H1 (cell line): ENCODE data around the gene DICER1. TPM values are rescaled to one million over a fixed set of nuclear protein-coding genes. Genes with fewer than 3 reads are reported as not detected.

Experiments used
- CTCF ChIA-PET: fragments of 300-600 bp; sonication (Branson Sonifier 250); formaldehyde crosslinking; loops from one replicate; lab custom pipeline; 2021; ENCODE audit not compliant: partially characterized antibody; lab: Charles Lee
- POLR2A ChIA-PET: fragments of 300-600 bp; sonication (Branson Sonifier 250); formaldehyde crosslinking; loops from one replicate; lab custom pipeline; 2021; ENCODE audit warnings: inconsistent platforms; ENCODE audit not compliant: partially characterized antibody; lab: Charles Lee
- DNase-seq, 2 experiments: peaks; one replicate each; pipeline versions ENCODE4 v3.0.0 to v3.0.0-alpha.2; 2010 to 2022; ENCODE audit warnings: low spot score in 2 of 2, low read depth in 1 of 2, mixed read lengths in 1 of 2
- FAIRE-seq: peaks from 2 replicates; lab custom pipeline; 2011; peaks lifted over from hg19 to GRCh38; lab: Jason Lieb, UNC
- H2AFZ ChIP-seq: 2 replicates; pipeline ENCODE4 v1.8.1; 2012; ENCODE audit warnings: low read length, inconsistent platforms
- H2AK5ac ChIP-seq: 2 replicates; pipeline ENCODE4 v1.6.1; 2013; ENCODE audit warnings: low read depth, low read length
- H2BK120ac ChIP-seq: replicated peaks from 2 replicates; pipeline ENCODE3; 2013; ENCODE audit warnings: low read depth, low read length, inconsistent platforms
- H2BK12ac ChIP-seq: 2 replicates; pipeline ENCODE4 v1.6.1; 2013; ENCODE audit warnings: low read depth, low read length
- H2BK15ac ChIP-seq: 2 replicates; pipeline ENCODE4 v1.6.1; 2013; ENCODE audit warnings: low read length
- H2BK20ac ChIP-seq: 2 replicates; pipeline ENCODE4 v1.6.1; 2013; ENCODE audit warnings: low read length
- H2BK5ac ChIP-seq: 2 replicates; pipeline ENCODE4 v1.6.1; 2013; ENCODE audit warnings: low read depth, low read length
- H3K14ac ChIP-seq: 2 replicates; pipeline ENCODE4 v1.6.1; 2013; ENCODE audit warnings: inconsistent platforms; ENCODE audit not compliant: insufficient read length
- H3K18ac ChIP-seq: 2 replicates; pipeline ENCODE4 v1.6.1; 2013; ENCODE audit warnings: low read length; ENCODE audit errors: extremely low read depth
- H3K23ac ChIP-seq: 2 replicates; pipeline ENCODE4 v1.6.1; 2013; ENCODE audit warnings: inconsistent platforms; ENCODE audit not compliant: insufficient read length
- H3K23me2 ChIP-seq: 2 replicates; pipeline ENCODE4 v1.6.1; 2013; ENCODE audit warnings: low read depth, low read length
- H3K27ac ChIP-seq: 2 replicates; pipeline ENCODE4 v1.6.1; 2011; ENCODE audit warnings: low read depth, low read length, inconsistent platforms
- H3K27me3 ChIP-seq, 4 experiments: replicated peaks in 1 of 4; 1 replicate in 1 of 4; 2 replicates in 3 of 4; pipeline versions ENCODE4 v1.6.1 to v1.8.1; 2011 to 2013; ENCODE audit warnings: low read length in 3 of 4, mild to moderate bottlenecking in 3 of 4, inconsistent platforms in 2 of 4, mixed read lengths in 2 of 4, moderate library complexity in 1 of 4; ENCODE audit not compliant: control insufficient read depth in 3 of 4, insufficient read depth in 3 of 4; ENCODE audit errors: extremely low read depth in 1 of 4
- H3K36me3 ChIP-seq, 4 experiments: 2 replicates each; pipeline versions ENCODE4 v1.6.1 to v1.8.1; 2011 to 2013; ENCODE audit warnings: mild to moderate bottlenecking in 4 of 4, low read length in 3 of 4, moderate library complexity in 2 of 4, control low read depth in 1 of 4, inconsistent platforms in 1 of 4; ENCODE audit not compliant: insufficient read depth in 4 of 4, control insufficient read depth in 2 of 4
- H3K4ac ChIP-seq: replicated peaks from 2 replicates; pipeline ENCODE3; 2013; ENCODE audit warnings: low read length, low read depth, mixed read lengths, inconsistent platforms; ENCODE audit not compliant: insufficient read length
- H3K4me1 ChIP-seq, 4 experiments: replicated peaks in 1 of 4; 1 replicate in 1 of 4; 2 replicates in 3 of 4; pipeline versions ENCODE4 v1.6.1 to v1.8.1; 2011 to 2013; ENCODE audit warnings: low read length in 3 of 4, inconsistent platforms in 2 of 4, mixed read lengths in 1 of 4; ENCODE audit not compliant: insufficient read depth in 4 of 4, control insufficient read depth in 3 of 4
- H3K4me2 ChIP-seq, 2 experiments: 2 replicates each; pipeline versions ENCODE4 v1.6.1 to v1.8.1; 2011 to 2013; ENCODE audit warnings: low read depth in 2 of 2, low read length in 2 of 2, control low read depth in 1 of 2, inconsistent platforms in 1 of 2, mild to moderate bottlenecking in 1 of 2; ENCODE audit not compliant: insufficient read depth in 1 of 2
- H3K4me3 ChIP-seq, 4 experiments: fragments of 200-600, 300-600 bp in 1 of 4; sonication (generic), shearing (Covaris generic), sonication (Bioruptor Twin) in 1 of 4; 2 replicates each; pipeline versions ENCODE4 v1.5.1 to v1.8.1; 2011 to 2016; ENCODE audit warnings: low read length in 4 of 4, low read depth in 3 of 4, control low read depth in 2 of 4, inconsistent platforms in 2 of 4, mild to moderate bottlenecking in 2 of 4, mixed read lengths in 1 of 4, moderate library complexity in 1 of 4; ENCODE audit not compliant: insufficient read depth in 2 of 4; ENCODE audit errors: extremely low read depth in 1 of 4
- H3K56ac ChIP-seq: replicated peaks from 2 replicates; pipeline ENCODE3; 2013; ENCODE audit warnings: low read depth, mild to moderate bottlenecking, mixed read lengths, low read length, inconsistent platforms; ENCODE audit not compliant: insufficient read length
- H3K79me1 ChIP-seq: 2 replicates; pipeline ENCODE4 v1.6.1; 2013; ENCODE audit warnings: low read depth, low read length, control low read depth
- H3K79me2 ChIP-seq, 2 experiments: 2 replicates each; pipeline versions ENCODE4 v1.6.1 to v1.8.1; 2012 to 2013; ENCODE audit warnings: low read length in 2 of 2, mild to moderate bottlenecking in 2 of 2, inconsistent platforms in 1 of 2; ENCODE audit not compliant: insufficient read depth in 2 of 2, control insufficient read depth in 1 of 2
- H3K9ac ChIP-seq, 4 experiments: replicated peaks in 1 of 4; 1 replicate in 1 of 4; 2 replicates in 3 of 4; pipeline versions ENCODE4 v1.6.1 to v1.8.1; 2011 to 2013; ENCODE audit warnings: low read depth in 3 of 4, low read length in 3 of 4, control low read depth in 2 of 4, mild to moderate bottlenecking in 2 of 4, moderate library complexity in 2 of 4, inconsistent platforms in 1 of 4; ENCODE audit errors: extremely low read depth in 1 of 4
- H3K9me3 ChIP-seq, 2 experiments: 2 replicates each; pipeline versions ENCODE4 v1.6.1 to v1.8.1; 2012 to 2013; ENCODE audit warnings: mild to moderate bottlenecking in 2 of 2, moderate library complexity in 2 of 2, control low read depth in 1 of 2, inconsistent platforms in 1 of 2, low read depth in 1 of 2, low read length in 1 of 2, mixed read lengths in 1 of 2; ENCODE audit not compliant: insufficient read depth in 2 of 2
- H4K20me1 ChIP-seq, 2 experiments: replicated peaks in 1 of 2; 2 replicates each; pipeline versions ENCODE3 to v1.8.1; 2011 to 2013; ENCODE audit warnings: inconsistent platforms in 2 of 2, low read length in 2 of 2, mild to moderate bottlenecking in 1 of 2; ENCODE audit not compliant: insufficient read depth in 2 of 2, control insufficient read depth in 1 of 2
- H4K5ac ChIP-seq: 2 replicates; pipeline ENCODE4 v1.6.1; 2013; ENCODE audit warnings: low read length, low read depth, mixed read lengths, inconsistent platforms; ENCODE audit not compliant: insufficient read length
- H4K8ac ChIP-seq: 2 replicates; pipeline ENCODE4 v1.8.0; 2013; ENCODE audit warnings: mild to moderate bottlenecking, moderate library complexity, low read length, inconsistent platforms; ENCODE audit not compliant: insufficient read depth; ENCODE audit errors: extremely low read depth
- H4K91ac ChIP-seq: replicated peaks from 2 replicates; pipeline ENCODE3; 2013; ENCODE audit warnings: low read length, mixed read lengths, inconsistent platforms; ENCODE audit not compliant: insufficient read length
- ASH2L ChIP-seq: fragments of 200-600, 300-600 bp; sonication (generic); IDR thresholded peaks from one replicate; pipeline ENCODE4 v1.7.1; 2017; ENCODE audit warnings: low read length
- CTBP2 ChIP-seq: IDR thresholded peaks from 2 replicates; pipeline ENCODE4 v1.7.0; 2011; ENCODE audit warnings: borderline replicate concordance, mild to moderate bottlenecking, moderate library complexity, mixed read lengths, low read length; ENCODE audit not compliant: insufficient read depth, insufficient read length
- EP300 ChIP-seq, 2 experiments: IDR thresholded peaks; 1 replicate in 1 of 2; 2 replicates in 1 of 2; pipeline ENCODE4 v1.6.1; 2011 to 2012; ENCODE audit warnings: low read depth in 2 of 2, low read length in 2 of 2, mild to moderate bottlenecking in 2 of 2, borderline replicate concordance in 1 of 2, inconsistent platforms in 1 of 2, moderate library complexity in 1 of 2
- KDM1A ChIP-seq: fragments of 200-600, 300-600 bp; sonication (generic); IDR thresholded peaks from 2 replicates; pipeline ENCODE4 v1.7.1; 2016; ENCODE audit warnings: mild to moderate bottlenecking, low read length, borderline replicate concordance
- MAFK ChIP-seq: IDR thresholded peaks from 2 replicates; pipeline ENCODE4 v1.6.1; 2012; ENCODE audit warnings: low read depth, mild to moderate bottlenecking, improper control_type of control experiment, low read length
- POLR2A ChIP-seq, 2 experiments: IDR thresholded peaks; 1 replicate in 1 of 2; 2 replicates in 1 of 2; pipeline ENCODE4 v1.6.1; 2011; ENCODE audit warnings: low read depth in 2 of 2, low read length in 2 of 2, mild to moderate bottlenecking in 2 of 2; ENCODE audit errors: control extremely low read depth in 1 of 2
- RBBP5 ChIP-seq: IDR thresholded peaks from 2 replicates; pipeline ENCODE4 v1.7.1; 2012; ENCODE audit warnings: low read depth, mild to moderate bottlenecking, inconsistent platforms, low read length, moderate library complexity, borderline replicate concordance
- RXRA ChIP-seq: IDR thresholded peaks from 2 replicates; pipeline ENCODE4 v1.6.1; 2011; ENCODE audit warnings: low read depth, mild to moderate bottlenecking, low read length, moderate library complexity; ENCODE audit not compliant: insufficient read depth
- SIN3A ChIP-seq, 2 experiments: IDR thresholded peaks in 1 of 2; conservative IDR thresholded peaks in 1 of 2; 2 replicates each; pipeline ENCODE4 v1.6.1; 2011 to 2012; ENCODE audit warnings: low read length in 2 of 2, improper control_type of control experiment in 1 of 2, low read depth in 1 of 2, mild to moderate bottlenecking in 1 of 2
- SIX5 ChIP-seq: IDR thresholded peaks from 2 replicates; pipeline ENCODE4 v1.6.1; 2011; ENCODE audit warnings: mild to moderate bottlenecking, low read depth, low read length
- SP2 ChIP-seq: IDR thresholded peaks from 2 replicates; pipeline ENCODE4 v1.6.1; 2012; ENCODE audit warnings: mild to moderate bottlenecking, low read length, inconsistent platforms
- YY1 ChIP-seq: IDR thresholded peaks from 2 replicates; pipeline ENCODE4 v1.6.1; 2011; ENCODE audit warnings: low read depth, mild to moderate bottlenecking, low read length
- ZNF274 ChIP-seq: IDR thresholded peaks from 2 replicates; pipeline ENCODE4 v1.7.0; 2012; ENCODE audit warnings: low read length, borderline replicate concordance; ENCODE audit errors: extremely low read depth
- WGBS, 2 experiments: shearing (Covaris generic) in 1 of 2; methylation state at CpG; one replicate each; pipeline versions ENCODE4 v1.1.6 to v1.1.7; 2013 to 2015; ENCODE audit warnings: low lambda C conversion rate in 2 of 2, mixed read lengths in 2 of 2, inconsistent platforms in 1 of 2, low coverage in 1 of 2, missing lambda C conversion rate in 1 of 2; ENCODE audit not compliant: insufficient replicate concordance in 2 of 2, insufficient coverage in 1 of 2, insufficient read length in 1 of 2; ENCODE audit errors: extremely low coverage in 1 of 2, missing lambda C conversion rate in 1 of 2; 5-methylcytosine and 5-hydroxymethylcytosine counted together
- polyA plus RNA-seq, 7 experiments: library from polyadenylated mRNA; depleted of rRNA in 3 of 7; stranded (reverse) in 5 of 7; unstranded in 2 of 7; fragments of >200 nt in 5 of 7; fragments of 200-250 nt in 2 of 7; gene quantifications; 1 replicate in 5 of 7; 2 replicates in 1 of 7; 4 replicates in 1 of 7; pipeline versions ENCODE4 v1.2.1 to v1.2.3, GENCODE V29; 2011 to 2013; ENCODE audit warnings: missing spikeins in 2 of 7, mixed read lengths in 2 of 7
- total RNA-seq: library from RNA; stranded (reverse); fragmentation: NEBNext Ultra II Directional; extraction: Animal tissue kit (Norgen Biotek cat#: 25700); gene quantifications from 2 replicates; pipeline ENCODE4 v1.2.1, GENCODE V29; 2021
- TF ChIP-seq, protein P1 (sequence below): IDR thresholded peaks from 2 replicates; pipeline ENCODE4 v1.6.1; 2012; ENCODE audit warnings: inconsistent platforms

Gene DICER1
- total and polyA plus RNA-seq, 2 of the 8 experiments (the other 6 are each of a cell fraction or from before 2014, with no cell fraction given): 11.9 to 61.8 TPM

DNA sequence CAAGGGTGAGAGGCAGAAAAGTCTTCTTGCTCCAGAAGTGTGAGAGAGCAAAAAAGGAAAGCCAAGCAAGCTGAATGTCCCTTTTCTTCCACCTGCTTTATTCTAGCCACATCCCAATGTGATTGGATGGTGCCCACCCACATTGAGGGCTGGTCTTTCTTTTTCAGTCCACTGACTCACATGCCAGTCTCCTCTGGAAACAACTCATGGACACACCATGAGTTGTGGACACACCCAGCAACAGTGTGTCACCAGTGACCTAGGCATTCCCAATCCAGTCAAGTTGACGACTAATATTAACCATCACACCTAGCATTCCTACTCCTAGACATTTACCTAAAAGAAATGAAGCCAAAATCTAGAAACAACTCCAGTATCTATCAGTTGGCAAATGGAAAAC lies 7.2 kb upstream of the DICER1 start:
- Histone ChIP-seq H3K9me3 (peaks cover 4 to 5% of the 10 kb centered on the region in 2 experiments; a peak in 2 of 4 replicates), H3K79me1 (no peaks in the 10 kb centered on the region), H3K18ac (no peak overlapping the region), H4K8ac (no peak overlapping the region), H4K5ac (no peak overlapping the region), H3K56ac (no peak overlapping the region), H3K4ac (no peak overlapping the region), H3K14ac (no peak overlapping the region), H2AFZ (no peak overlapping the region), H2AK5ac (no peak overlapping the region), H3K9ac (no peak overlapping the region), H2BK120ac (no peak overlapping the region), H3K36me3 (no peaks in the 10 kb centered on the region), H3K4me3 (no peak overlapping the region), H4K91ac (no peak overlapping the region), H3K79me2 (no peaks in the 10 kb centered on the region), H4K20me1 (no peaks in the 10 kb centered on the region), H3K27me3 (no peaks in the 10 kb centered on the region), H3K23me2 (no peaks in the 10 kb centered on the region), H2BK12ac (no peak overlapping the region), H3K4me2 (no peak overlapping the region), H2BK20ac (no peak overlapping the region), H2BK5ac (no peak overlapping the region), H2BK15ac (no peak overlapping the region), H3K4me1 (peaks cover 0 to 3% (median 2%) of the 10 kb centered on the region in 4 experiments; a peak in 1 of 7 replicates), H3K23ac (no peak overlapping the region), H3K27ac (no peak overlapping the region)
- ChIA-PET POLR2A (no interaction called here), CTCF (interaction anchor here (0.8 to 2.2 kb wide), 4 partner anchors 13 to 197 kb away, joined by 3 to 5 read pairs (median 4); no protein-coding TSS in a partner anchor)
- DNase-seq: no peak
- FAIRE-seq: no peak
- 100% methylated on average over 1 of the region's 1 CpG; no CpG with 5 or more reads in 1 of the 2 experiments for WGBS, 2 experiments
- TF ChIP-seq EP300 (IDR thresholded peaks at IDR 0.05; ENCODE audit: borderline replicate concordance in 1 of 2, low read depth in 2 of 2, low read length in 2 of 2) (no peak), RXRA (no peak), YY1 (no peak), SIN3A (conservative IDR thresholded peaks at IDR 0.05 in 1 of 2, IDR thresholded peaks at IDR 0.05 in 1 of 2; ENCODE audit: low read depth in 1 of 2, low read length in 2 of 2) (no peak), ASH2L (no peak), MAFK (no peak), RBBP5 (no peak), SP2 (no peak), POLR2A (IDR thresholded peaks at IDR 0.05; ENCODE audit: control extremely low read depth in 1 of 2, low read depth in 2 of 2, low read length in 2 of 2) (no peak), SIX5 (no peak), KDM1A (no peak), ZNF274 (no peak), CTBP2 (no peak)
- TF ChIP-seq, protein P1, sequence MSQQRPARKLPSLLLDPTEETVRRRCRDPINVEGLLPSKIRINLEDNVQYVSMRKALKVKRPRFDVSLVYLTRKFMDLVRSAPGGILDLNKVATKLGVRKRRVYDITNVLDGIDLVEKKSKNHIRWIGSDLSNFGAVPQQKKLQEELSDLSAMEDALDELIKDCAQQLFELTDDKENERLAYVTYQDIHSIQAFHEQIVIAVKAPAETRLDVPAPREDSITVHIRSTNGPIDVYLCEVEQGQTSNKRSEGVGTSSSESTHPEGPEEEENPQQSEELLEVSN: no peak
